ENCODE results near the gene RBKS. TPM values are rescaled to one million over a fixed set of nuclear protein-coding genes. Genes with fewer than 3 reads are reported as not detected.

RBKS gene
- total and polyA plus RNA-seq, 2 of the 13 experiments (the other 11 are each of a cell fraction or from before 2014, with no cell fraction given), result 7.7 to 8.3 TPM

GRCh38 chr2:27890924-27891672 lies 911 bp upstream of the RBKS start (continued):
- no peak for TF ChIP-seq CEBPZ (IDR thresholded peaks at IDR 0.05; ENCODE audit: low read length)
- 0 out of 2 replicates have a peak, but pooled peaks have one; percentile 21 for TF ChIP-seq MTA3 (CRISPR knock-in tag; IDR thresholded peaks at IDR 0.05)
- no peak; the same call in 1 of the 2 replicates for TF ChIP-seq ELF4 (CRISPR knock-in tag; IDR thresholded peaks at IDR 0.05; ENCODE audit: borderline replicate concordance)
- no peak for TF ChIP-seq KDM1A (CRISPR knock-in tag; IDR thresholded peaks at IDR 0.05)
- TF ChIP-seq PRMT3 (CRISPR knock-in tag; IDR thresholded peaks at IDR 0.05; ENCODE audit: borderline replicate concordance, low read depth), result no peak
- no peak for TF ChIP-seq ZNF280D (CRISPR knock-in tag; IDR thresholded peaks at IDR 0.05)
- no peak for TF ChIP-seq ZNF367 (CRISPR knock-in tag; IDR thresholded peaks at IDR 0.05; ENCODE audit: borderline replicate concordance)
- no peak for TF ChIP-seq PAF1 (CRISPR knock-in tag; IDR thresholded peaks at IDR 0.05)
- TF ChIP-seq ZNF30 (CRISPR knock-in tag; IDR thresholded peaks at IDR 0.05), result no peak
- no peak for TF ChIP-seq ZBTB2 (CRISPR knock-in tag; IDR thresholded peaks at IDR 0.05; ENCODE audit: low read depth)
- TF ChIP-seq HNF4G (IDR thresholded peaks at IDR 0.05; ENCODE audit: borderline replicate concordance, low read depth, low read length), result no peak
- TF ChIP-seq HNF4G (CRISPR knock-in tag; IDR thresholded peaks at IDR 0.05; ENCODE audit: borderline replicate concordance, low read depth), result no peak
- TF ChIP-seq KMT2B (CRISPR knock-in tag; IDR thresholded peaks at IDR 0.05), result peak; percentile 63; the same call in 1 of the 2 replicates
- no peak for TF ChIP-seq ZNF674 (CRISPR knock-in tag; IDR thresholded peaks at IDR 0.05; ENCODE audit: low read depth)
- TF ChIP-seq ARHGAP35 (CRISPR knock-in tag; IDR thresholded peaks at IDR 0.05; ENCODE audit: borderline replicate concordance), result no peak
- no peak for TF ChIP-seq RAD21 (CRISPR knock-in tag; IDR thresholded peaks at IDR 0.05)
- TF ChIP-seq ZNF7 (CRISPR knock-in tag; IDR thresholded peaks at IDR 0.05), result no peak
- no peak for TF ChIP-seq CHD2 (IDR thresholded peaks at IDR 0.05; ENCODE audit: low read depth, low read length)
- no peak for TF ChIP-seq ZFP90 (CRISPR knock-in tag; IDR thresholded peaks at IDR 0.05; ENCODE audit: borderline replicate concordance)
- no peak for TF ChIP-seq TEF (CRISPR knock-in tag; IDR thresholded peaks at IDR 0.05)
- no peak for TF ChIP-seq BORCS8-MEF2B (CRISPR knock-in tag; IDR thresholded peaks at IDR 0.05)
- TF ChIP-seq RXRB (CRISPR knock-in tag; IDR thresholded peaks at IDR 0.05; ENCODE audit: borderline replicate concordance), result no peak
- TF ChIP-seq ZFP1 (CRISPR knock-in tag; IDR thresholded peaks at IDR 0.05), result no peak

Measured in HepG2 (cell line).